IPS-20b (cell line): ENCODE results near the gene MTMR11.
"Not testable (repeated sequence)": the region's sequence is repeated elsewhere in the genome, so short reads cannot be mapped to it uniquely, and the experiment has no call there.

ENCODE experiments used
- H3K27ac ChIP-seq: one replicate; pipeline ENCODE4 v1.5.1; 2013; ENCODE audit warnings: low read length
- H3K27me3 ChIP-seq: 2 replicates; pipeline ENCODE4 v1.6.1; 2013; ENCODE audit warnings: mild to moderate bottlenecking, low read length, inconsistent platforms; ENCODE audit not compliant: insufficient read depth
- H3K36me3 ChIP-seq: 2 replicates; pipeline ENCODE4 v1.6.1; 2013; ENCODE audit warnings: low read depth, mild to moderate bottlenecking, inconsistent platforms, low read length, moderate library complexity; ENCODE audit not compliant: insufficient read depth
- H3K4me1 ChIP-seq: 2 replicates; pipeline ENCODE4 v1.6.1; 2013; ENCODE audit warnings: mild to moderate bottlenecking, control low read depth, inconsistent platforms, low read length, moderate library complexity; ENCODE audit not compliant: insufficient read depth
- H3K4me3 ChIP-seq: 2 replicates; pipeline ENCODE4 v1.5.1; 2013; ENCODE audit warnings: mild to moderate bottlenecking, low read length, inconsistent platforms
- H3K9ac ChIP-seq: 2 replicates; pipeline ENCODE4 v1.6.1; 2013; ENCODE audit warnings: low read depth, mild to moderate bottlenecking, inconsistent platforms, low read length, moderate library complexity
- H3K9me3 ChIP-seq: 2 replicates; pipeline ENCODE4 v1.6.1; 2013; ENCODE audit warnings: mild to moderate bottlenecking, low read depth, low read length, inconsistent platforms; ENCODE audit not compliant: insufficient read depth

Gene MTMR11

DNA sequence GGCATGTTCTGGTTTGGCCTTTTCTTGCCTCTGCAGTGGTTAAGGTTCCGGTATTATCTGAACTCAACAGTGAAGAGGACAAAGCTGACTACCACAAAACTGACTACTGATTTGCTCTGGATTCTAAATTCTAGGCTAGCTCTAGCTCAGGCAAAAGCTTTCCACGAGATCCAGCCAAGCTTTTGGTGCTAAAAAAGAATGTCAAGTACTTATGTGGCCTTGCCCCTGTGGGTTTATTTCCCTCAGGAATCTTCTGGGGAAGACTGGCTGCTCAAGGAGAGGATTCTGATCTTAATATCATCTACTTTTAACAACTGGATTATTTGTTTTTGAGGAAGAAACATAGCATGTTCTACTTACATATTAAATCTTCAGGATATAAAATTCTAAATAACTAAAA lies 26.1 kb upstream of the MTMR11 start:
- H3K4me1 ChIP-seq = no peaks in the 10 kb centered on the region
- H3K36me3 ChIP-seq = peaks cover 70% of the 10 kb centered on the region
- no peak overlapping the region for H3K4me3 ChIP-seq
- H3K9me3 ChIP-seq = peaks cover 15% of the 10 kb centered on the region
- H3K27ac ChIP-seq = no peak overlapping the region
- no peaks in the 10 kb centered on the region for H3K27me3 ChIP-seq
- H3K9ac ChIP-seq = no peak overlapping the region

DNA sequence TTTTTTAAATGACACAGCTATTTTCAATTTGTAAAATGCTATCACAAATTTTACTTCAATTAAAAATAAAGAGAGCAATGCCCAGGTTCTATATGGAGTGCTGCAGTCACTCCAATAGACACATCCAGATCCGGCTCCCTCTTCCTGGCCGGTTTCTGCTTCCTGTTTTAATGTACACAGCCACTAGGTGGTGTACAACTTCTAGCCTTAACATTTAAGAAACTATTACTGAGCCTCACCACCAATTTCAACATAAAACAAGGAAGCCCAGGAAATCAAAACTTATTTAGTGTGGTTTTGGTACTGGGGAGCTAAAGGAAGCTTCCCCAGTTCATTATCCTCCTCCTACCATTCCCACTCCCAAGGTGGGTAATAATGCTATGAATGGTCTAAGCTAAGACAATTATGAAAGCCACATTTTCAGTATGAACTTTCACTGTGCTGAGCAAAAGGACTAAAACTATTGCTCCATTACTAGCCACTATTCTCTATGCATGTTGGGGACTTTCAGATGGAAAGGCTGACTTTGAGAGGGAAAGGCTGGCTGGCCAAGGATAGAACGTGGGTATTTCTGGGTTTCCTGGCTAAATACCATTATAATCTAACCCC lies 25.5 kb upstream of the MTMR11 start:
- Histone ChIP-seq H3K27me3 (no peaks in the 10 kb centered on the region), H3K9ac (no peak overlapping the region), H3K4me3 (no peak overlapping the region), H3K27ac (no peak overlapping the region), H3K36me3 (peaks cover 71% of the 10 kb centered on the region), H3K9me3 (peaks cover 21% of the 10 kb centered on the region), H3K4me1 (no peaks in the 10 kb centered on the region)

GRCh38 chr1:149957548-149957947 lies 20.9 kb upstream of the MTMR11 start:
- peaks cover 30% of the 10 kb centered on the region for H3K36me3 ChIP-seq
- not testable (repeated sequence) for H3K9ac ChIP-seq, H3K27ac ChIP-seq, H3K4me3 ChIP-seq, H3K27me3 ChIP-seq, H3K4me1 ChIP-seq
- peaks cover 21% of the 10 kb centered on the region for H3K9me3 ChIP-seq

DNA sequence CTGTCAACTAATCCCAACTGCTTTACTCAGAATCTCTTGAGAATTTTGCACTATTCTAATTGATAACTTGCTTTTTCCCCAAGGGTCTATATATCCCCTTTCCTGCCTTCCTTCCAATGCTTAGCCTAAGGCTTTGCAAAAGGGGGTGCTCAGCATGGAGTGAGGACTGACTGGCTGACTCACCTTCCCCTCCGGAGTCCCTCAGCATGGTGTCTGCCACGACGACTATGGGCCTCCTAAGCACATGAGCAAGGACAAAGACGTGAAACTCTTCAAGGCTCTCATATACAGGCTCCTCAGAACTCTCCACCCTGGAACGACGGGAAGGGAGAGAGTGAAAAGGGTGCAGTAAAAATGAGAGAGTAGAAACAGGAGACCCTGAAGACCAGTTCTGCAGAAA lies 13.2 kb upstream of the MTMR11 start:
- Histone ChIP-seq H3K36me3 (peaks cover 49% of the 10 kb centered on the region), H3K4me1 (no peaks in the 10 kb centered on the region), H3K4me3 (no peak overlapping the region), H3K9ac (no peak overlapping the region), H3K27ac (no peak overlapping the region), H3K9me3 (no peaks in the 10 kb centered on the region), H3K27me3 (no peaks in the 10 kb centered on the region)

DNA sequence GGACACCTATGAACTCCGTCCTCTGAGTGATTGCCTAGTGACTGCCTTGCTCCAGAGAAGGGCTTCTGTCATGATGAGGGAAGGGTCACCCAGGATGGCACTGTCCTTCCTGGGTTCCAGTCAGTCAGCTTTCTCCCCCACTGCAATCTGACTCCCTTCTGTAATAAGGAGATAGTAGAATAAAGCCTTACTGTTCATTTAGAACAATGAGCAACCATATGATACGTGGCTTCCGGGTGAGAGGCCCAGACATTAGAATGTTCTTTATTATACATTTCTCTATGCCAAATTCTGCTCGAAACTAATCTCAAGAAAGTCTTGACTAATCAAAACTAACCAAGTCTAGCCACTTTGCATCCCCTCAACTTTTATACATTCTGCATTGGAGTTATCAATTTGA lies 8.5 kb upstream of the MTMR11 start:
- Histone ChIP-seq H3K27me3 (no peaks in the 10 kb centered on the region), H3K27ac (no peak overlapping the region), H3K9ac (no peak overlapping the region), H3K4me1 (peaks cover 7% of the 10 kb centered on the region), H3K36me3 (peaks cover 58% of the 10 kb centered on the region), H3K4me3 (no peak overlapping the region), H3K9me3 (no peaks in the 10 kb centered on the region)

- no peak overlapping the region for H3K4me3 ChIP-seq
- no peaks in the 10 kb centered on the region for H3K9me3 ChIP-seq
- peaks cover 35% of the 10 kb centered on the region for H3K36me3 ChIP-seq
- H3K27ac ChIP-seq = no peak overlapping the region
- H3K4me1 ChIP-seq = peaks cover 11% of the 10 kb centered on the region
- H3K27me3 ChIP-seq = no peaks in the 10 kb centered on the region
- no peak overlapping the region for H3K9ac ChIP-seq
These were observed 6.2 kb upstream of the MTMR11 start for GRCh38 chr1:149942885-149943284.

DNA sequence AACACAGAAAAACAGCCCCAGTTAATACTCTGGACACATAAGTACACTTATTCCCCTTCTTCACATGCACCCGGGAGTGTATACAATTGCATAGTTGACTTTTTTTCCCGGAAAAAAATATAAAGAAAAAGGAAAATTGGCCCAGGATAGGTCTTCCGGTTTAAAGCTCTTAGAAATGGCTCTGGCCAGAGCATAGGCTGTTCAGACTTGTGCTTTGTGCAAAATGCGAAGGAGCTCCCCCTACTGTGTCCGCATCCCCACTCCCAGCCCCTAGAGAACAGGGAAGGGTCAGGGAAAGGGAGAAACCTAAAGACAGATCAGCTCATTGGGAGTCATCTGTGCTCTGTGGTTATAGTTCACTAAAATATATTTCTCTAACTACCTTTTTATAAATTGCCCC lies 5.5 kb upstream of the MTMR11 start:
- Histone ChIP-seq H3K4me1 (peaks cover 13% of the 10 kb centered on the region), H3K9ac (no peak overlapping the region), H3K36me3 (peaks cover 28% of the 10 kb centered on the region), H3K4me3 (no peak overlapping the region), H3K9me3 (no peaks in the 10 kb centered on the region), H3K27ac (no peak overlapping the region), H3K27me3 (no peaks in the 10 kb centered on the region)

GRCh38 chr1:149940427-149940826 lies 3.7 kb upstream of the MTMR11 start:
- no peak overlapping the region for H3K27ac ChIP-seq
- peaks cover 26% of the 10 kb centered on the region for H3K4me1 ChIP-seq
- 0 out of 2 replicates have a peak overlapping the region, but pooled peaks have one; percentile 20 for H3K9ac ChIP-seq
- H3K9me3 ChIP-seq = no peaks in the 10 kb centered on the region
- H3K4me3 ChIP-seq = no peak overlapping the region
- H3K36me3 ChIP-seq = peaks cover 21% of the 10 kb centered on the region
- H3K27me3 ChIP-seq = no peaks in the 10 kb centered on the region

DNA sequence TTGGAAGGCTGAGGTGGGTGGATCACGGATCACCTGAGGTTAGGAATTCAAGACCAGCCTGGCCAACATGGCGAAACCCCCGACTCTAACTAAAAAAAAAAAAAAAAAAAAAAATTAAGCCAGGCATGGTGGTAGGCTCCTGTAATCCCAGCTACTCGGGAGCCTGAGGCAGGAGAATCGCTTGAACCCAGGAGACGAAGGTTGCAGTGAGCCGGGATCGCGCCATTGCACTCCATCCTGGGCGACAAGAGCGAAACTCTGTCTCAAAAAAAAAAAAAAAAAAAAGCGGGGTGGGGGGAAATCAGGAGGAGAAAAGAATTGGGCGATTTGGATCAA lies 2.0 kb upstream of the MTMR11 start:
- H3K9ac ChIP-seq = peak overlapping the region; percentile 40; the same call in 1 of the 2 replicates
- peak overlapping the region; percentile 52; the same call in 1 of the 2 replicates for H3K4me3 ChIP-seq

DNA sequence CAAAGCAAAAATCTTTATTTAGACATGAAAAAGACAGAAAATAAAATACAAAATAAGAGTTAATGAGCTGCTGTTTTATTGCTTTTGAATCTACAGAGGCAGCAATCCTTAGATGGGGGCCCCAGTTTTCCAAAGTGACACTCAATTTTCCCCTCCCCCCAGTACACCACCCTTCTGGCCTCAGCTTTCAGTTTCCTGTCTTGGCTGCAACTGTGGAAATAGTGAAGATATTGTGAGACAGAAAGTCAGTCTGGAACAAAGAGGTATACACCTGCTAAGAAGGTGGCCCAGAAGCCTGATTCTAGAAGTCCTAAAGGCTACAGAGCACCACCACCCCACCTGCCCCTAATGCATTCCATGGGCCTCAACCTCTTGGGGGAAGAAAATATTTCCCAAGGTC lies 1.1 kb upstream of the MTMR11 start:
- no peak overlapping the region for H3K27ac ChIP-seq
- H3K4me1 ChIP-seq = peaks cover 26% of the 10 kb centered on the region
- no peaks in the 10 kb centered on the region for H3K36me3 ChIP-seq
- no peaks in the 10 kb centered on the region for H3K9me3 ChIP-seq
- H3K9ac ChIP-seq = no peak overlapping the region; the same call in 1 of the 2 replicates
- peak overlapping the region; percentile 78; the same call in 1 of the 2 replicates for H3K4me3 ChIP-seq
- no peaks in the 10 kb centered on the region for H3K27me3 ChIP-seq

More for the DNA sequence above, 2.0 kb upstream of the MTMR11 start:
- peaks cover 26% of the 10 kb centered on the region for H3K4me1 ChIP-seq
- H3K27me3 ChIP-seq, H3K36me3 ChIP-seq, H3K9me3 ChIP-seq, H3K27ac ChIP-seq: not testable (repeated sequence)

GRCh38 chr1:149936992-149937705 lies 470 bp upstream of the MTMR11 start:
- Histone ChIP-seq H3K4me3 (peak overlapping the region; percentile 78), H3K27ac (no peak overlapping the region), H3K27me3 (no peaks in the 10 kb centered on the region), H3K9me3 (no peaks in the 10 kb centered on the region), H3K36me3 (no peaks in the 10 kb centered on the region), H3K9ac (peak overlapping the region; percentile 63; the same call in 1 of the 2 replicates), H3K4me1 (peaks cover 26% of the 10 kb centered on the region)

DNA sequence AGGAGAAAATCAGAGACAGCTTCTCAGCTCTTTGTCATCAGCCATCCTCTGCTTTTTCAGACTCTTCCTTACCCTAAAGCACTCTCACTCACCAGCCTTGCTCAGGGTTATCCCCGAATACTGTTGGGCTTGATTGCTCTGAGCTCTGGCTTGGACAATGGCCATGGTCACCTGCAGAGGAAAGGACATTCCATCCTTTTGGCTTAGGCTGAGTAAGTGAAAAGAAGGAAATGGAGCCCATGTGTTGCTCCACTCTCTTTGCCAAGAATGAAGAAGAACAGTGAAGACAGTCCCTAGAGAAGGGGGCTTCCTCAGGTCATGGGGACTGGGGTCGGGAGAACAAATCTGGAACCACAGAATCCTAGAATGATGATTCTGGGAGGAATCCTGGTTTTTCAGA lies 2.3 kb downstream of the MTMR11 start:
- H3K9ac ChIP-seq = no peak overlapping the region
- no peak overlapping the region for H3K27ac ChIP-seq
- H3K9me3 ChIP-seq = no peaks in the 10 kb centered on the region
- no peaks in the 10 kb centered on the region for H3K27me3 ChIP-seq
- no peak overlapping the region for H3K4me3 ChIP-seq
- H3K36me3 ChIP-seq = no peaks in the 10 kb centered on the region
- peaks cover 15% of the 10 kb centered on the region; the same call in 1 of the 2 replicates for H3K4me1 ChIP-seq
